RWPE1 (cell line): ENCODE results near the gene SH3TC2.

Experiments used
- CTCF ChIA-PET: fragments of 350-600 bp; sonication (Branson Sonifier 250); formaldehyde crosslinking; extraction: SDS; loops from one replicate; lab custom pipeline; 2021; lab: Yijun Ruan, JAX
- POLR2A ChIA-PET: fragments of 400-600 bp; formaldehyde crosslinking; extraction: SDS; loops from one replicate; lab custom pipeline; 2020; ENCODE audit warnings: antibody characterized with exemption; ENCODE audit not compliant: low non-redundant PET; lab: Yijun Ruan, JAX
- DNase-seq: peaks from one replicate; pipeline ENCODE4 v3.0.0; 2012; ENCODE audit warnings: low spot score
- H3K27ac ChIP-seq: fragments of 450-650 bp; 2 replicates; pipeline ENCODE4 v1.5.1; 2017
- TF ChIP-seq, protein P1 (sequence below): fragments of 450-650 bp; conservative IDR thresholded peaks from 2 replicates; pipeline ENCODE4 v1.5.1; 2017; ENCODE audit warnings: low read depth, mild to moderate bottlenecking

SH3TC2 gene

DNA sequence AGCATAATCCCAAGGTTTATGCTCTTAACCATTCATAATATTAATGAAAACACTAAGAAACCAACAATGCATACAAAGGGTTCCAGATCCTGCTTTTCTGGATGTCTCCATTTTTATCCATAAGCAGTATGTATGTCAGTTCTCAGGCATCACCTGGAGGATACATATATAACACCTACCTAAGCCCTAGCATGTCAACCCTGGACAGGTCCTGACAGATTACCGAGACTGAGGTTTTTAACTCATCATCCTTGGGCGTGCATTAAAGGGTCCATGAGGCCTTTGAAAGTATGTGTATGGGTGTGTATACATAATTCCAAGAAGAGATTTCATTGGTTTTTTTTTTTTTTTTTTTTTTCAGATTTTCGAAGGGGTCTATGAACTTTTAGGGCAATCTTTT lies 70.6 kb downstream of the SH3TC2 start:
- ChIA-PET CTCF (interaction anchor here (0.6 kb wide), 1 partner anchor 47 kb away, joined by 6 read pairs; no protein-coding TSS in a partner anchor), POLR2A (no interaction called here)
- DNase-seq: no peak
- H3K27ac ChIP-seq: no peak overlapping the region
- TF ChIP-seq, protein P1, sequence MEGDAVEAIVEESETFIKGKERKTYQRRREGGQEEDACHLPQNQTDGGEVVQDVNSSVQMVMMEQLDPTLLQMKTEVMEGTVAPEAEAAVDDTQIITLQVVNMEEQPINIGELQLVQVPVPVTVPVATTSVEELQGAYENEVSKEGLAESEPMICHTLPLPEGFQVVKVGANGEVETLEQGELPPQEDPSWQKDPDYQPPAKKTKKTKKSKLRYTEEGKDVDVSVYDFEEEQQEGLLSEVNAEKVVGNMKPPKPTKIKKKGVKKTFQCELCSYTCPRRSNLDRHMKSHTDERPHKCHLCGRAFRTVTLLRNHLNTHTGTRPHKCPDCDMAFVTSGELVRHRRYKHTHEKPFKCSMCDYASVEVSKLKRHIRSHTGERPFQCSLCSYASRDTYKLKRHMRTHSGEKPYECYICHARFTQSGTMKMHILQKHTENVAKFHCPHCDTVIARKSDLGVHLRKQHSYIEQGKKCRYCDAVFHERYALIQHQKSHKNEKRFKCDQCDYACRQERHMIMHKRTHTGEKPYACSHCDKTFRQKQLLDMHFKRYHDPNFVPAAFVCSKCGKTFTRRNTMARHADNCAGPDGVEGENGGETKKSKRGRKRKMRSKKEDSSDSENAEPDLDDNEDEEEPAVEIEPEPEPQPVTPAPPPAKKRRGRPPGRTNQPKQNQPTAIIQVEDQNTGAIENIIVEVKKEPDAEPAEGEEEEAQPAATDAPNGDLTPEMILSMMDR: no peak

DNA sequence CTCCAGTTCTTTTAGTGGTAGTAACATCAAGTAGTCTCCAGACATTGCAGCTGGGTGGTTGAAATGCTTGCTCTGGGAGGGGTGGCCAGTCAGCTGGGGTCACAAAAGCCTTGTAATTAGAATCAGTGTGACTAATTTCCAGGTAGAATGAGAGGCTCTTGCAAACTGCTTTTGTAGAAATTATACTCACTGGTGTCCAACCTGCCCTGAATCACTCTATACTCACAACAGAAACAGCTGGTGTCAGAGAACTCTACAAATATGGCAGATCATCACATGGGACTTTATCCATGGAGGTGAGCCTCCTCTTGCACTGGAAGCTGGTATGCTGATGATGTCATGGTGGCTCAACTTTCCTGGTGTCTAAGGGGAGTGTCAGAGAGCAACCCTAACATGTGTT lies 71.3 kb downstream of the SH3TC2 start:
- DNase-seq: peak; percentile 49
- no peak overlapping the region for H3K27ac ChIP-seq
- ChIA-PET CTCF (interaction anchor here (0.6 to 1.5 kb wide), 6 partner anchors 11 to 1209 kb away, joined by 3 to 6 read pairs (median 4); partner anchors contain the start of gene JAKMIP2), POLR2A (no interaction called here)
- TF ChIP-seq, protein P1: no peak

DNA sequence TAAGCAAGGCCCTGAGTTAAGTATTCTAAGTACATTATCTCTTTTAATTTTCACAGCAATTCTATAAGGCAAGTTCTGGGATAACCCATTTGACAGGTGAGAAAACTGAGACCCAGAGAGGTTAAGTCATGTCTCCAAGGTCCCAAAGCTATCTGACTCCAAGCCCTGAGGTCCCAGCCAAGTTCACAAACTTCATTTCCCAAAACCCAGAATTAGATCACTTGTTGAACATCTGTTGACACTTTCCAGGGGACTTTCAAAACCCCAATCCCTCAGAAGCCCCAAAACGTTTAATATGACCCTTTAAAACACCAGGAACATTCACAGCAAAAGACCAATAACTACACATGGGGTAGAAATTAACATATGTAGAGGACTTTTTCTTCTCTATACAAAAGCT lies 72.0 kb downstream of the SH3TC2 start:
- no peak for DNase-seq
- H3K27ac ChIP-seq: no peak overlapping the region
- TF ChIP-seq, protein P1: no peak
- ChIA-PET CTCF (interaction anchor here (0.6 to 1.5 kb wide), 7 partner anchors 12 to 1209 kb away, joined by 3 to 6 read pairs (median 3); partner anchors contain the start of gene JAKMIP2), POLR2A (interaction anchor here (0.5 kb wide), 1 partner anchor 160 kb away, joined by 3 read pairs; no protein-coding TSS in a partner anchor)

DNA sequence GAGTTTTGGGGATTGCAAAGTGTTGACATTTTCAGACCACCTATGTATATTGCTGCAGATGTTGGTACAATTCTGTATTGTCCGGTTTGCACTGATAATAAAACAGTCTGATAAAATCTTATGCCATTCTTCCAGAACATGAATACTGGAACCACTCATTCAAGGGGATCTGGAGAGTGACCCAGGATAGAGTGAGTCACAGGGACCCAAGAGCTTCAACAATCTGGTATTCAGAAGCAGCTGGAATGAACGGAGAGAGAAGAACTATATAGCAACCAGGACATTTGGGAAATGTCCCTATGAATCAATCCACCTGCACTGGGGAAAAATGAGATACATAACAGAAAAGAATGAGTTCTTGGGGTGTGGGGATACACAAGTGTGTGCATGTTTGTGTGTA lies 73.3 kb downstream of the SH3TC2 start:
- POLR2A ChIA-PET: no interaction called here
- H3K27ac ChIP-seq: no peak overlapping the region
- CTCF ChIA-PET: no interaction called here
- TF ChIP-seq, protein P1: no peak
- no peak for DNase-seq

DNA sequence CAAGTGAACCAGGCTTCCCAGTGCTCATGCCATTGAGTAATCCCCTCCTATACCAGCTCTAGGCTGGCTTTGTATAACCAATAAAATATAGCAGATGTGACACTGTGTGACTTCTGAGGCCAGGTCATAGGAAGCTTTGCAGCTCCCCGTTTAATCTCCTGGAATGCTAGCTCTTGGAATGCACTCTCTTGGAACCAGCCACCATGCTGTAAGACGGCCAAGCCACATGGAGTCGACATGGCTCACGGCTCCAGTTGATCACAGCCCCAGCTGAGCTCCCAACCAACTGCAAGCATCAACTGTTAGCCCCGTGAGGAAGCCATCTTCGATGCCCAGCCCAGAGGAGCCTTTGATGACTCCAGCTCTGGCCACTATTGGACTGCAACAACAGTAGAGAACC lies 74.5 kb downstream of the SH3TC2 start:
- TF ChIP-seq, protein P1: no peak
- ChIA-PET CTCF (interaction anchor here (0.6 to 1.6 kb wide), 2 partner anchors 21 to 31 kb away, joined by 3 to 6 read pairs; no protein-coding TSS in a partner anchor), POLR2A (no interaction called here)
- H3K27ac ChIP-seq: peak overlapping the region; percentile 20; the same call in 1 of the 2 replicates
- DNase-seq: no peak

DNA sequence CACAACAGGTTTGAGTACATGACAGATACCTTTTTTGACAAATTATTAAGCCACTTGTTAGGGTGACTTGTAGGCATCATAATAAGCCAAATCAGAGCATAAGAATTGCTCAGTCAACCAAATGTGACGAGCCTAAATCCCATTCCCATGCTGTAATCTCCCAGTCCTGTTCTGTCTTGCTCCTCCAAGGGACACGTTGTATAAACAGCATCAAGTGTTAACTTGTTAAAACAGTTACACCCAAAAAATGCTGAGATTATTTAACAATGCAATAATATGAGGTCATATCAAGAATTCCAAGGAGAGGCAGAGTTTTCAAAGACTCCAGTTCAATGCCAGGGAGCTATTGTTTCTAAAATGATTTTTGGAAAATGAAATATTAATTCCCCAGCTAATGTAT lies 76.2 kb downstream of the SH3TC2 start:
- DNase-seq: peak; percentile 80
- CTCF ChIA-PET: interaction anchor here (0.6 to 1.6 kb wide), 5 partner anchors 29 to 247 kb away, joined by 3 to 6 read pairs (median 4); partner anchors contain the start of gene ABLIM3
- no peak overlapping the region for H3K27ac ChIP-seq
- TF ChIP-seq, protein P1: no peak
- POLR2A ChIA-PET: no interaction called here
